AG04449 (cell line): ENCODE data around the gene CLCN5.

Experiments used
- CTCF ChIA-PET: fragments of 350-600 bp; formaldehyde crosslinking; extraction: SDS; loops from one replicate; lab custom pipeline; 2021; ENCODE audit warnings: antibody characterized with exemption; lab: Yijun Ruan, JAX
- POLR2A ChIA-PET: fragments of 400-600, 350-600 bp; formaldehyde crosslinking; extraction: SDS; loops from one replicate; lab custom pipeline; 2020; ENCODE audit warnings: antibody characterized with exemption, inconsistent platforms; lab: Yijun Ruan, JAX
- DNase-seq: peaks from one replicate; pipeline ENCODE4 v3.0.0-alpha.2; 2010; ENCODE audit warnings: low read depth, low spot score
- H3K4me3 ChIP-seq: 2 replicates; pipeline ENCODE4 v1.5.1; 2011; ENCODE audit warnings: low read depth, mild to moderate bottlenecking, control low read depth, low read length
- TF ChIP-seq, protein P1 (sequence below): IDR thresholded peaks from one replicate; pipeline ENCODE4 v1.5.1; 2011; ENCODE audit warnings: mild to moderate bottlenecking, moderate library complexity, low read length, control low read depth, inconsistent platforms; ENCODE audit not compliant: insufficient read depth; ENCODE audit errors: missing control alignments

The CLCN5 gene

DNA sequence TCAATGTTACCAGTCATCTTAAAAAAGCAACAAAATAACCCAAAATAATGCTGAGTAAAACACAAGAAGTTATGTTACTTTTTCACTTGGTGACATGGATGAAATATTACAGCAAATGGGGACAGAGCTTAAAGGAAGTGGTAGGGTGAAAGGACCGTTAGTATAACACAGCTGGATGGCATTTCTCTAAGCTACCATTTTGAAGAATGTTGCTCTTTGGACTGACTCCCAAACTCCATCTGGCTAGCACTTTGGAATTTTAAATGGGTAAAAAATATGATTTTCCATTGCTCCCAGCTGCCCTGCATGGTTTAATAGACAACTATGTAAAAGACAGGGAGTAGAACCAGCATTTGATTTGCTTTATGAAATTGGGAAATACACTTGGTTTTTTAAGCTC, 27.6 kb downstream of the CLCN5 start:
- ChIA-PET CTCF (no interaction called here), POLR2A (no interaction called here)

DNA sequence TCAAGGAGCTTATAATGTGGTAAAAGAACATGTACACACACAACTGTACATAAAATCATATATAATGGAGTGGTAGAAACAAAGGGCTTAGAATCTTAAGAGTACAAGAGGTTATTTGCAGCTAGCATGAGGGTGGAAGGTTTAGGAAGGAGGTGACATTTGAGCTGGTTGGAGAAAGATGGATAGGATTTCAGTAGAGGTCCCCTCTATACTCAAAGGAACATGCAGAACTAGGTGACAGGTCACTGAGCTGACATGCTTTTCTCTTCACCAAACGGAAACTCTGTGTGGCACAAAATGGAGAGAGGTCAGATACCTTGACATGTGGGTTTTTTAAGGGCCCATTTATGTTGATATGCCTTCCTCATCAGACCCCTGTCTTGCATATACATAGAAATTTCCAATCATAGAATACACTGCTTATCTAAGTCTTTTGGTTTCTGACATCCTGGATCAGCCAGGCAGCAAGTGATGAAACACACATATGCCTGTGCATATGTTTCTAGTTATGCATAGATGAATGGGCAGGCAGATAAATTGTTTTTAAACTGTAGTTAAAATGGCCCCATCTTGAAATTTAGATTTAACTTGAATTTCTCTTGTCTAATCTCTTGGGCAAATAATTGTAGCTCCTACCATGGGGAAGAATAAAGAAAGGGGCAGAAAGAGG, 29.3 kb downstream of the CLCN5 start:
- ChIA-PET CTCF (interaction anchor here (1.0 kb wide), 1 partner anchor 32 kb away, joined by 3 read pairs; no protein-coding TSS in a partner anchor), POLR2A (no interaction called here)
- no peak overlapping the region for H3K4me3 ChIP-seq
- TF ChIP-seq, protein P1, sequence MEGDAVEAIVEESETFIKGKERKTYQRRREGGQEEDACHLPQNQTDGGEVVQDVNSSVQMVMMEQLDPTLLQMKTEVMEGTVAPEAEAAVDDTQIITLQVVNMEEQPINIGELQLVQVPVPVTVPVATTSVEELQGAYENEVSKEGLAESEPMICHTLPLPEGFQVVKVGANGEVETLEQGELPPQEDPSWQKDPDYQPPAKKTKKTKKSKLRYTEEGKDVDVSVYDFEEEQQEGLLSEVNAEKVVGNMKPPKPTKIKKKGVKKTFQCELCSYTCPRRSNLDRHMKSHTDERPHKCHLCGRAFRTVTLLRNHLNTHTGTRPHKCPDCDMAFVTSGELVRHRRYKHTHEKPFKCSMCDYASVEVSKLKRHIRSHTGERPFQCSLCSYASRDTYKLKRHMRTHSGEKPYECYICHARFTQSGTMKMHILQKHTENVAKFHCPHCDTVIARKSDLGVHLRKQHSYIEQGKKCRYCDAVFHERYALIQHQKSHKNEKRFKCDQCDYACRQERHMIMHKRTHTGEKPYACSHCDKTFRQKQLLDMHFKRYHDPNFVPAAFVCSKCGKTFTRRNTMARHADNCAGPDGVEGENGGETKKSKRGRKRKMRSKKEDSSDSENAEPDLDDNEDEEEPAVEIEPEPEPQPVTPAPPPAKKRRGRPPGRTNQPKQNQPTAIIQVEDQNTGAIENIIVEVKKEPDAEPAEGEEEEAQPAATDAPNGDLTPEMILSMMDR, result no peak
- no peak for DNase-seq

More for the DNA sequence above, 27.6 kb downstream of the CLCN5 start:
- TF ChIP-seq, protein P1, result no peak
- DNase-seq, result no peak
- no peak overlapping the region for H3K4me3 ChIP-seq

DNA sequence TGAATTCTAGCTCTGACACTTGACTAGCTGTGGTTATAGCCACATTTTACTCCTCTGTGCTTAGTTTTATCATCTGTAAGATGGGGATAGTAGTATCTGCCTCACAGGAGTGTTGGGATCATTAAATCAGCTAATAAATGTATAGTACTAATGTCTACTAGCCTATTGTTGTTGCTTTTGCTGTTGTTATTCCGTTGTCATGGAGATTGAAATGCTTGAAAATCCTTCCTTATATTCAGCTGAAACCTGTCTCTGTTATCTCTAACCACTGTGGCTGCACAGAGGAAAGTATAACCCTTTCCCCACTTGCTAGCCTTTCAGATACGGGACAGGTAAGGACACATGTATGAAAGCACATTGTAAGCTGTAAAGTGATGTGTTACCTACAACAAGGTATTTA, 33.9 kb downstream of the CLCN5 start:
- no peak for DNase-seq
- TF ChIP-seq, protein P1, result no peak
- ChIA-PET CTCF (no interaction called here), POLR2A (no interaction called here)
- no peak overlapping the region for H3K4me3 ChIP-seq

DNA sequence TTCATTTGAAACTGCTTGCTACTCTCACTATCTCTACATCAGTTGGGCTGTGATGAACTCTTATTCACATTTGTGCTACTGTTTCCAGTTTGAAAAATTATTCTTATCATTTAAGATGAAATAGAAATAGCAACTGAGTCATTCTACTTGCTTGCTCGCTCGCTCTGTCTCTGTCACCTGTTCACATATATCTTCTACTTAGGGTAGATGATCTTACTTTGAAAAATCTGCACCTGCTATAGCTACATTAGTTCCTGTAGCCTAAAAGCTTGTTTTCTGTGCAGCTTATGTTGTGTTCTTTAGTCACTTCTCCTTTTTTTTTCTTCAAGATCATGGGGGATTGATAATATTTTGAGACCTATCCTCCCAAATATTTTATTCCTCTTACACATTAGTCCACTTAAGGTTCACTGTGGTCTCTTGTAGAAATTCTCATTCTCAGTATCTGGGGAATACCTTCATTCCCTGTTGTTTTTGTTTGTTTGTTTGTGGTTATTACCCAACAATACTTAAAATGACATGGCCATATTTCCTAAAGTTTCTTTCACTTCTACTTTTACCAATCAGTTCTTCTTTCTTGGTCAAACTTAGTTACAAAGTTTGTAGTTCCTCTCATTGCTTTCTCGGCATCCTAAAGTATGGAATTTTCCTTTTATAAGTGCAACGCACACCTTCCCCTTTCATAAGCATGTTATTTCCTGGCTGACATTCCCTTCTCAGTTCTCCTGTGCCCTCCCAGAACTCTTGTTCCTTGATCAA, 36.5 kb downstream of the CLCN5 start:
- TF ChIP-seq, protein P1, result no peak
- CTCF ChIA-PET, result no interaction called here
- POLR2A ChIA-PET, result no interaction called here
- no peak for DNase-seq
- H3K4me3 ChIP-seq, result no peak overlapping the region

DNA sequence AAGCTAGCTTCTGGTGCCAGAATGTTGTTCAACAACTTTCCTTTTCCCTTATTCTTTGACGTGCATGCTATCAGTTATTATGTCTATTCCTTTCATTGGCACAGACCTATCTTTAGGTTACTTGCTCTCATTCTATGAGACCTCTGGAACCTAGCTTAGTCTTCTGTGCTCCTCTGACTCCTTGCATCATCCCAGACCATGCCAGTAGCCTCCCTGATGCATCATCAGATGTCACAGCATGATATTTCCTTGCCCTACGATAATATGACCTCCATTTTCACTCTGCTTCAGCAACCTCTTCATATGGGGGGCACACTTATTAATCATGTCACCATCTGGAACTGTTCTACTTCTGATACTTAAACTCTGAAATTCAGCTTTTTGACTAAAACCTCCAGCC, 37.2 kb downstream of the CLCN5 start:
- DNase-seq, result no peak
- POLR2A ChIA-PET, result no interaction called here
- H3K4me3 ChIP-seq, result no peak overlapping the region
- TF ChIP-seq, protein P1, result no peak
- CTCF ChIA-PET, result no interaction called here

DNA sequence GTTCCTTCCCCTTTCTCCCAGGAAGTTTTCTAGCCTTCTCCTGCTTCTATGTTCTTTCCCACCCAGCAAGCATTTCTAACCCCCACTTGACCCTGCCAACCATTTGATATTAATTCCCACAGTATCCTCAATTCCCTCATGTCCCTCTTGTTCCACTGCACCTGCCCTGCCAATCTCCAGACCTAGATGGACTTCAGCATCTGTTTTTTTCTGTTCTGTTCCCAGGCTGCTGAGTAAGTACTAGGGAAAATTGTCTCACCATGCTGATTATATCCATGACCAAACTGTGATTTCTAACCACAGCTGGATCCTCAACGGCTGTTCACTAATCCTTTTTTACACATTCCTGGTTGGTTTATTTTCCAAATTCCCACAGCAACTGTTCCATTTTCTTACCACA, 37.7 kb downstream of the CLCN5 start:
- ChIA-PET POLR2A (no interaction called here), CTCF (no interaction called here)
- no peak overlapping the region for H3K4me3 ChIP-seq
- no peak for DNase-seq
- TF ChIP-seq, protein P1, result no peak
